ENCODE results near the gene RAD51B.

RAD51B gene

DNA sequence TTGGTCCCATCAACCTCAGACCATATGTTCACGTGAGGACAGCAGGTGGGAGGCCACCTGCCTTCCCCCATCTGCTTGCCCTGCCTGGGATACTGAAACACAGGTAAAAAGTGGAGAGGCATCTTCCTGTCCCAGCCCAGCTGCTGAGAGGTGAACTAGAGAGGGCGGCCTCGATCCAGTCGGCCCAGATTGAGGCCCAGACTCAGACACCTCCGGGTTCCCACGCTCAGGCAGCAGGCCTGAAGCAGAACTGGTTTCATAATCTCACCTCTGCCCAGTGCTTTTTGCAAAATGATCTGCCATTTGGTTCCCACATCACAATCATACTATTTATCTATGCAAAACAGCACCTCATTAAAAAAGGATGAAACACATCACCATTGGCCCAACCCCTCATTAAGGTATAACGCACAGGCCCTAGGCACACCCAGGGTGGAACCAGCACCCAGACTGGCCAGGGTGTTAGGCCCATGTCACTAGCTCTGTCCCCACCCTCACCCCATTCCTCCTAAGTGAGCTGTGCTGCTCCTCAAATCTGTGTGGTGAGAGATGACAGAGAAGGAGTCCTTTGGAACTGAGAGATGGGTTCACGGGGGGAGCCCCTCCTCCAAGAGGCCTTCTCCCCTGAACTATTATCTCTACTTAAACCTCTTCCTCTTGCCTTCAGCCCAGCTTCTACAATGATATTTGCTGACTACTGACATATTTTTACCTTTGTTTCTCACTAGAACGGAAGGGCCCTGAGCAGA, 892.2 kb downstream of the RAD51B start:
- no peak for DNase-seq

GRCh38 chr14:68712703-68713370, 893.3 kb downstream of the RAD51B start:
- DNase-seq, result no peak

- DNase-seq, result no peak
These were observed 894.2 kb downstream of the RAD51B start for GRCh38 chr14:68713782-68714181.

DNA sequence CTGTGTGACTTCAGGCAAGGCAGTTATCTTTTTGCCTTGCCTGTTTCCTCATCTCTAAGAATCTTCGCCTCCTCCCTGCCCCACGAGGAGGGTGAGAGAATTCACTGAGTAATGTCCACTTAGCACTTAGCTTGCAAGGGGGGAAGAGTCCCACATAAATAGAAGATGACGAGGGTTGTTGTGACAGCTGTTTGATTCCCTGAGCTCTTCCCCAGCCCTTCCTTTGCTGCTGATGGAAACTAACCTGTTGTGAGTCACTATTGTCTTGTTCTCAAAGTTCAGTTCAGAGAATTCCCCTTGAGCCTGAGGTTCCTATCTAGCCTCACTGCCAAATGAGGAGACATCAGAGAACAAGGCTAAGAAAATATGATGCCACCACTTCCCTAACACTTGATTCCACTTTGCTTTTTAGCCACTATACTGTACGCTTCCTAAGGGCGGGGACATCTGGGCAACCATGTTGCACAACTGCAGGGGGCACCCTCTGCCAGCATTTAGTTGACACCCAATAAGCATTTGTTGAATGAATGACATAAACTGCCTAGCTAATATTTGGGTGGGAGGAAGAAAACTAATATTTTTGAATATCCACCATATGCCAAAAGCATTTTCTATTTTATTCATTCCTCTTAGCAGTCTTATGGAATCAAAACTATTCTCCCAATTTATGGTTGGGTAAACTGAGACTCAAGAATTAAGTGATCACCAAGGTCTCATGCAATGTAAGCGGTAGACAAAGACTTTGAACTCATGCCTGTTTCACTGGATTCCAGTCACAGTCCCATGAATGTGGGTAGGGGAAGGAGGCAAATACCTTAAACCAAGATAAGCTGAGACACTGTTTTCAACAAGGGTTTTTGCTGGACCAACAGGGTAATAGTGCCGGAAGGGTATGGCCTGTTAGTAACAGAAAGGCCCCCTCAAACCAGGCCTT, 895.7 kb downstream of the RAD51B start:
- DNase-seq, result no peak

DNA sequence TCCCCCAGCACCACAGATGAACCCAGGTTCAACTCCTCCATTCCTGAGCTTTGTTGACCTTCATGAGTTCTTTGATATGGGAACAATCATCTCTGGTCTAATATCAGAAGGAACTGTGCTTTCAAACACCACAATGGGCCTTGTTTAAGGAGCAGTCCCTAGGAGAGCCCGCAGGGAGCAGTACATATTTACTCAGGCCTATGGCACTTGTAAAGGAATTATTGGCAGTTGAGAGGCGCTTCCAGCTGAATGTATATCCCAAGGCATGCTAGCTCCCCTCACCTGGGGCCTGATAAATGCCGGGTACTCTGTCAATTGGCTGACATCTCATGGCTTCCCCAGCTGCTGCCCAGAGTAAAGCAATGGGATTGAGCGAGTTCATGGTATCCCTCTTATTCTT, 897.1 kb downstream of the RAD51B start:
- no peak for DNase-seq

- DNase-seq, result no peak
These were observed 898.7 kb downstream of the RAD51B start for GRCh38 chr14:68718023-68718990.

GRCh38 chr14:68719634-68720384, 900.2 kb downstream of the RAD51B start:
- no peak for DNase-seq

DNA sequence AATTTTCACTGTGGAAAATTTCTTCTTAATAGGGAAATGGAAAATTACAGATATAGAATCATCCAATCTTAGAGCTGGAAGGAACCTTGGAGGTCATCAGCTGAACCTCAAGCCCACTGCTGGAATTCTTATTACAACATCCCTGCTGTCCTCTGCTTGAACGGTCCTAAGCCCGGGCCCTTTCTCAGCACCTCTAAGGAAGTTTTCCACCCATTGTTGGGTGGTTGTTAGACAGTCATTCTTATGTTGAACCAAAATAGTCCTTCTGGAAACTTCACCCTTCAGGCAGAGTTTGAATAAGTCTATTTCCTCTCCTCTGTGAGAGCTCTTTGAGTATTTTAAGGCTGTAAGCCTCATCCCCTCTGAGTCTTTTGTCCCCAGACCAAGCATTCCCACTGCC, 902.6 kb downstream of the RAD51B start:
- no peak for DNase-seq

- no peak for DNase-seq
These were observed 903.5 kb downstream of the RAD51B start for GRCh38 chr14:68722968-68723566.

- no peak for DNase-seq
These were observed 904.3 kb downstream of the RAD51B start for GRCh38 chr14:68723808-68724268.

GRCh38 chr14:68724914-68725313, 905.3 kb downstream of the RAD51B start:
- DNase-seq, result no peak

- no peak for DNase-seq
These were observed 906.6 kb downstream of the RAD51B start for GRCh38 chr14:68726093-68726695.

DNA sequence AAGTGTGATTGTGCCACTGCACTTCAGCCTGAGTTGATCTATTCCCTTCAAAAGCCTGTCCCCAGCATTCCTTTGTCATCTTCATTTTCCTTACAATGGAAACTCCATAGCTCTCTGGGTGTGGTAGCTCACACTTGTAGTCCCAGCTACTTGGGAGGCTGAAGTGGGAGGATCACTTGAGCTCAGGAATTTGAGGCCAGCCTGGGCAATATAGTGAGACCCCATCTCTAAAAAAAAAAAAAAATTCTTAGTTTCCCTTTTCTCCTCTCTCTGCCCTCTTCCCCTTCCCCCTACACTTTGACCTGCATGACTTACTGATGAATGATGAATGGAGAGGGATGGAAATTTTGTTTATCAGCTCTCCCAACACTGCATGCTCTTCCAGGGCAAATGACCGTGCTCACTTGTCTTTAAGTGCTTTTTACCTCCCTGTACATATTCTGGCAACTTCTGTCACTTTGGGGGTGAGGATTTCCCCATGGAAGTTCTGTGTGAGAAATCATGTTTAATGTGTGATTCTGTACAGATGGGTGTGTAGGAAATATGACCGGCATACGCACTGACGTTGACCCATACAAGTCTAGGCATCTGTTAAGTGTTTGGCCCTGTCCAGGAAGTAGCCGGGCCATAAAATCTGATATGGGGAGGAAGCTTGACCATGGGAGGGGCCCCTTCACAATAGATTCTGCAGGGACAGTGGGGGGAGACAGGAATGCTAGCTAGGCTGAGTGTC, 907.9 kb downstream of the RAD51B start:
- DNase-seq, result no peak

GRCh38 chr14:68728342-68729106, 908.9 kb downstream of the RAD51B start:
- no peak for DNase-seq

DNA sequence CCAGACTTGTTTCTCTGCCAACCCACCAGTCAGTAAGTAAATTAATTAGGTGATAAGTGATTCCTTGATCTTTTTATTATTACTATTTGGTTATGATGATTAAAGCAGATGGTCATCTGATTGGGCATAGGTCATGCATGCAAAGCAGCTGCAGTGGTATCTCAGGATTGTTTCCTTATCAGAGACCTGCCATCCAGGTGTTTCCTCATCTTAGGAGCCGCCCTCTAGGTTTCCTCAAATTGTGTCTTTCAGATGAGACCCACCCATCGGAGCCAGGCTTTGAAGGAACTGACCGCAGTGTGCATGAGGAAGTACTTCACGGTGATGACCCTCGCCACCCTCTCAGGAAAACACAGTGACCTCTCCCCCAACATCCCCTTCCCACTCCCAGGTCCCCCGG, 910.0 kb downstream of the RAD51B start:
- no peak for DNase-seq

DNA sequence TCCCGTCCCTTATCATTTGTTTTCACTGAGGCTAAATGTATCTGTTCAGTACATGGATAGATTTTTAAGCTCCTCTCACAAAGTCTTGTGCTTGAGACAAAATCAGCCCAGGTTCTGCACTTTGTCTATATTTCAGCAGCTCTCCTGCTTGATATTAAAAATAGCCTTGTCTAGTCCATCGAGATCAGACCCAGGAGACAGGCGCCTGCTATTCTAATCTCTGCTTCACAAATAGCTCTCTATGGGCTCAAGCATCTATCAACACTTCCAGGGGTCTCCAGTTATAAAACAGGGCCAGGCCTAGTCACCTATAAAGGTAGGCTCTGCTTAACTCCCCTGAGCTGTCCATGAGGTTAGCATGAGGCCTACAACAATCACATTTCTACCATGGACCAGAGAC, 910.8 kb downstream of the RAD51B start:
- DNase-seq, result no peak

DNA sequence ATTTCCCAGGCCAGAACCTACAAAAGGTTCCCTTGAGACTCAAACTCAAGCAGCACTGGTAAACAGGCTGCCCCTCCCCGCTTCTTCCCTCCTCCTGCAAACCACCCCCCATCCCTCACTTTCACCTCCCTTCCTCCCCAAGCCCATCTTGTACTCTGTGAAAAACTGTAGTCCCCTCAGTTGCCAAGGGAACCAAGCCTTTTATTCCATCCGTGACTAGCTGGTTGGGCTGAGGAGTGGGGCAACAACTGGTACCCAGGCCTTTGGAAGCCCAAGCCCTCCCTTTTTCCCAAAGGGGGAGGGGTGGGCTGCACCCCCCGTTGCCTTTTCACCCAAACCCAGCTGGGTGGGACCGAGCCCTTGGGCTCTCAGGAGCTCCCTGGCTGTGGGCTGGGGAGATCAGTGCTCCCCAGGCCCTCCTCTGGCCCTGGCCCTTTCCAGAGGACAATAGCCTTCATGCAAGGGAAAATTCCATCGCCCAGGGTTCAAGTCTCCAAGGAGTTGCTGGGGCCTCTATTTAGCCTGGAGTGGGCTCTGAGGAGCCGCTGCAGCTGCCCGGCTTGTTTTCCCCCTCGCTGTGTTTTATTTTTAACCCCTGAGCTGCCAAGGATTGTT, 911.3 kb downstream of the RAD51B start:
- no peak for DNase-seq

DNA sequence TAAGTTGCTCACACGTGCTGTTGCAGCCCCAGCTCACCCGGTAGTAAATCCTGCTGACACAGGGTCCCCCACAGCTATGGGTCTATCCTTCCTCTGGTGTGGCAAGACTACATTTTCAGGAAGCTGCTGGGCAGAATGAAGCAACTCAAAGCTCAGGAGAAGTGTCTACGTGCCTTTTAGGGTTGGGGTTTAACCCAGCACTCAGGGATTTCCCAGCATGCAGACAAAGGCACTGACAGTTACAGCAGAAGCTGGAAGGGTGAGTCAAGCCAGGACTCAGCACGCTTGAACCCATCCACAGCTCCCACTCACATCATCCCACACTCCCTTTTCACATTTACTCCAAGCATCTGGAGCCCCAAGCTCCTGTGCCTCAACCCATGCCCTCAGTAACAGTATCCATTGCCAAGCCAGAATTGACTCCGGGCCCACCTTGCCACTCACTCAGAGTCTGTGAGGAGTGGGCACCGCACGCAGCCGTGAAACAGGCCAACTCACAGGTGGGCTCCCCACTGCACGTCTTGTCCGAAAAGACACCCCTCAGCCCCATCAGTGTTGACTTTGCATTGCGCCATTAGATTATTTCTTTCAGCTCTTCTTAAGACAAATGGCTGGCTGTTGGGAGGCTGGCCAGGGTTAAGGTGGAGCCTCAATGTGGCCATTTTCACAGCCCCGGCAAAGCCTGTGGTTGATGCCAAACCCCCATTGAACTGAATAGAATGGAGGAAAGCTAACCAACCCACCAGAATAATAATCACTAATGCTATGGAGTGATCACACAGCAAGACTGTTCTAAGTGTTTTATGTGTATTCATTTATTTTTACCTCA, 913.7 kb downstream of the RAD51B start:
- no peak for DNase-seq
